Right lobe of liver (tissue), 6 donors: ENCODE results near the gene ZBTB24. TPM values are rescaled to one million over a fixed set of nuclear protein-coding genes. Genes with fewer than 3 reads are reported as not detected.

Experiments
- ATAC-seq, 4 donors: fragments of 200-7000 bp; cut with Tn5 transposase; one replicate each; pipeline ENCODE4 v1.9.1; 2020; ENCODE audit warnings: mild to moderate bottlenecking in 4 of 4, moderate library complexity in 4 of 4
- DNase-seq, 3 donors: peaks; one replicate each; pipeline ENCODE4 v3.0.0-alpha.2; 2020
- H3K27ac ChIP-seq, 3 donors: fragments of 200-600 bp; one replicate each; pipeline ENCODE4 v1.8.0; 2022
- H3K27me3 ChIP-seq, 2 donors: fragments of 200-600 bp; one replicate each; pipeline ENCODE4 v1.8.0; 2022
- H3K36me3 ChIP-seq, 4 donors: fragments of 200-600 bp; sonication (generic) in 1 of 4; one replicate each; pipeline versions ENCODE4 v1.5.1 to v1.8.0; 2017 to 2022; ENCODE audit warnings: control low read depth in 1 of 4
- H3K4me1 ChIP-seq, 4 donors: fragments of 200-600 bp; sonication (generic) in 1 of 4; one replicate each; pipeline versions ENCODE4 v1.5.1 to v1.8.0; 2017 to 2022; ENCODE audit warnings: control low read depth in 1 of 4
- H3K4me3 ChIP-seq, 3 donors: fragments of 200-600 bp; one replicate each; pipeline ENCODE4 v1.8.0; 2022
- H3K9me3 ChIP-seq, 4 donors: fragments of 200-600 bp; sonication (generic) in 1 of 4; one replicate each; pipeline versions ENCODE4 v1.5.1 to v1.8.0; 2017 to 2022; ENCODE audit warnings: control low read depth in 1 of 4
- POLR2A ChIP-seq: fragments of 450-650 bp; IDR thresholded peaks from one replicate; pipeline ENCODE4 v1.6.1; 2017; ENCODE audit warnings: antibody characterized with exemption, mild to moderate bottlenecking
- WGBS: methylation state at CpG from one replicate; pipeline ENCODE4 v1.1.6; 2018; ENCODE audit warnings: low coverage, low lambda C conversion rate; ENCODE audit not compliant: insufficient coverage; ENCODE audit errors: missing lambda C conversion rate; 5-methylcytosine and 5-hydroxymethylcytosine counted together
- intact Hi-C, 2 donors: fragments of 100-400 bp; cut with DNase I; formaldehyde crosslinking; loops; one replicate each; pipeline versions ENCODE4 v1.11.2 to v1.14.1; 2022
- total RNA-seq, 6 experiments: library from RNA; depleted of rRNA in 2 of 6; stranded (reverse); fragments of >200 nt in 2 of 6; fragmentation: NEBNext Ultra II Directional in 3 of 6; extraction: Animal tissue kit (Norgen Biotek cat#: 25700) in 3 of 6; gene quantifications; one replicate each; pipeline versions ENCODE4 v1.1.0 to v1.2.4, GENCODE V29; 2016 to 2023
- TF ChIP-seq, protein P1 (sequence below), 4 donors: fragments of 200-600 bp in 3 of 4; fragments of 450-650 bp in 1 of 4; IDR thresholded peaks; one replicate each; pipeline versions ENCODE4 v1.5.1 to v1.8.0; 2016 to 2022; ENCODE audit warnings: antibody characterized with exemption in 4 of 4, mild to moderate bottlenecking in 2 of 4
- donor health status: DM: no; HTN: yes; CAD: no.
- donor health status: DM: no; HTN: no; CAD: no.
- donor health status: DM: no; HTN: no; CAD: no.
- donor health status: DM: no; HTN: yes; CAD: no.
- donor health status: DM: no; HTN: yes; CAD: no.

ZBTB24 gene
- total RNA-seq, 6 experiments from 2014 or later: 2.4 to 3.6 (median 2.7) TPM

DNA sequence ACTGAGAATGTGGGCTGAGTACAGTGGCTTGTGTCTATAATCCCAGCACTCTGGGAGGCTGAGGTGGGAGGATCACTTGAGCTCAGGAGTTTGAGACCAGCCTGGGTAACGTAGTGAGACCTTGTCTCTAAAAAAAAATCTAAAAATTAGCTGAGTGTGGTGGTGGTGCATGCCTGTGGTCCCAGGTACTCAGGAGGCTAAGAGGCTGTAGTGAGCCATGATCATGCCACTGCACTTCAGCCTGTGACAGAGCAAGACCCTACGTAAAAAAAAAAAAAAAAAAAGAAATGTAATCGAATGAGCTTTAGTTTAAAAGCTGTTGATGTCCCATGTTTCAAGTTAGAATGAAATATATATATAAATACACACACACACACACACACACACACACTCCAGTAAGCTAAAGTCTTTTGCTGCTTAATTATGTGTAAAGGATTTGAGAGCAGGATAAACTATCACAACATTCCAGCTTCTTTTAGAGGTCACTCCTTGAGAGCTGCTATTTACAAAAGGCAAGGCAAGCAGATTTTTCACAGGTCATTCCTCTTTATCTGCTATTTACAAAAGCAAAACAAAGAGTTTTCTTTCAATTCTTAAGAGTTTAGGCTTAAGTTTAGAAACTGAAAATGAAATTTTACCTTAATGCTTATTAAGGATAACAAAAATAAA is 22.7 kb downstream of the ZBTB24 start:
- Histone ChIP-seq H3K4me1 (peaks cover 0 to 12% (median 3%) of the 10 kb centered on the region in 4 donors), H3K9me3 (no peaks in the 10 kb centered on the region), H3K27ac (no peak overlapping the region), H3K27me3 (peaks cover 0 to 4% of the 10 kb centered on the region in 2 donors), H3K4me3 (no peak overlapping the region), H3K36me3 (peaks cover 0 to 10% (median 2%) of the 10 kb centered on the region in 4 donors)
- WGBS: 88% methylated on average over 2 of the region's 3 CpGs
- peak in 1 of 3 donors; percentile 8 for DNase-seq
- no peak for ATAC-seq
- TF ChIP-seq, protein P1, sequence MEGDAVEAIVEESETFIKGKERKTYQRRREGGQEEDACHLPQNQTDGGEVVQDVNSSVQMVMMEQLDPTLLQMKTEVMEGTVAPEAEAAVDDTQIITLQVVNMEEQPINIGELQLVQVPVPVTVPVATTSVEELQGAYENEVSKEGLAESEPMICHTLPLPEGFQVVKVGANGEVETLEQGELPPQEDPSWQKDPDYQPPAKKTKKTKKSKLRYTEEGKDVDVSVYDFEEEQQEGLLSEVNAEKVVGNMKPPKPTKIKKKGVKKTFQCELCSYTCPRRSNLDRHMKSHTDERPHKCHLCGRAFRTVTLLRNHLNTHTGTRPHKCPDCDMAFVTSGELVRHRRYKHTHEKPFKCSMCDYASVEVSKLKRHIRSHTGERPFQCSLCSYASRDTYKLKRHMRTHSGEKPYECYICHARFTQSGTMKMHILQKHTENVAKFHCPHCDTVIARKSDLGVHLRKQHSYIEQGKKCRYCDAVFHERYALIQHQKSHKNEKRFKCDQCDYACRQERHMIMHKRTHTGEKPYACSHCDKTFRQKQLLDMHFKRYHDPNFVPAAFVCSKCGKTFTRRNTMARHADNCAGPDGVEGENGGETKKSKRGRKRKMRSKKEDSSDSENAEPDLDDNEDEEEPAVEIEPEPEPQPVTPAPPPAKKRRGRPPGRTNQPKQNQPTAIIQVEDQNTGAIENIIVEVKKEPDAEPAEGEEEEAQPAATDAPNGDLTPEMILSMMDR (IDR thresholded peaks at IDR 0.05): no peak
- TF ChIP-seq POLR2A: no peak
- intact Hi-C loops: no loop called here

DNA sequence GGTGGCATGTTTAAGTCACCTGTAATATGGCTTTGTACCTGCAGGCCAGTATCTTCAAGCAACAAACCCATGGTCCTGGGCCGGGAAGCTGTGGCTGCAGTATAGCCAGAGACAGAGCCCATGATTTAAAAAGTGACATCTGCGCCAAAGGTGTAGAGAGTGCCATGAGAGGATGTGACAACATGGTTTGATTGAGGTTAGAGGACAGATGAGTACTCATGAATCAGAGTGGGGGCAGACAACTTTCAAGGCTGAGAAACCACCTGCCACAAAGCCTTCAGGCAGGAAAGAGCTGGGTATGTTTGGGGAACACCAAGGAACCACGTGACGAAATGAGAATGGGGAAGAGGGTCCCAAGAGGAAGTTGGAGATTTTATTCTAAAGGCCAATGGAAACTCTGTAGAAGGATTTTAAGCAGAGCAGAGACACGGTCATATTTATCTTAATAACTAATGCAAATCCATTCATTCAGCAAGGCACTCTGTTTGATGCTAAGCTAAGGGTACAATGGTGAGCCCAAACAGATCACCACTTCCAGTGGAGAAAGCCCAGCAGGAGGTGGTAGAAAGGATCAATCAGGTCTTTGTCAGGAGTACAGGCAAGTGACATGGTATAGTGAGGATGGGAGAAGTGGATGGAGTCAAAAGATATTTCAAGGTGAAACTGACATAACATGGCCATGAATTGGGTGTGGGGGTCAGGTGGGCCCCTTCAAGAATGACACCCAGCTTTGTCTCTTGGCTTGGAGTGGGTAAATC is 24.1 kb downstream of the ZBTB24 start:
- no peak overlapping the region for H3K27ac ChIP-seq
- no peak for DNase-seq
- H3K27me3 ChIP-seq: peaks cover 0 to 4% of the 10 kb centered on the region in 2 donors
- H3K4me3 ChIP-seq: no peak overlapping the region
- H3K4me1 ChIP-seq: peaks cover 0 to 12% (median 3%) of the 10 kb centered on the region in 4 donors
- no peaks in the 10 kb centered on the region for H3K36me3 ChIP-seq
- ATAC-seq: peak in 2 of 4 donors; percentile 5 to 12
- H3K9me3 ChIP-seq: no peaks in the 10 kb centered on the region
- no peak for TF ChIP-seq POLR2A
- TF ChIP-seq, protein P1 (IDR thresholded peaks at IDR 0.05): no peak
- intact Hi-C loops: no loop called here
- 44% methylated on average over 5 of the region's 5 CpGs for whole genome bisulfite sequencing

DNA sequence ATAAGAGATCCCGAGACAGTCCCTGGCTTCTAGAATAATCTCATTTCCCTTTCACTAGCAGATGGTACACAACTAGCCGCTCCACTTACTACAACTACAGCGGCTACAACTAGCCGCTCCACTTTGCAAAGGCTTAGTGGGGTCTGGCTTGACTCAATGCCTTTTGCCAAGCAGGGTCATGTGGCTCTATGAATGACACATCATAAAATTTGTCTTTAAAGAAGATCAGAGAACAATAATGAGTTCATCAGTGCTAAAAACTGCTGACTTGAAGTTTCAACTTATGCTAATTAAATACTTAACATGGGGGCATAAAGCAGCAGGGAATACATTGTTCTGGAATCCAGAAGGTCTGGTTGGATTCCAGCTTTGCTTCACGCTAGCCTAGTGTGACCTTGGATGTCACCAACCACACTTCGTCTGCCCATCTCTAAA is 25.4 kb downstream of the ZBTB24 start:
- H3K9me3 ChIP-seq: no peaks in the 10 kb centered on the region
- 92% methylated on average over 6 of the region's 6 CpGs for whole genome bisulfite sequencing
- intact Hi-C loops: no loop called here
- H3K4me1 ChIP-seq: peaks cover 0 to 12% (median 3%) of the 10 kb centered on the region in 4 donors
- H3K36me3 ChIP-seq: no peaks in the 10 kb centered on the region
- no peak for ATAC-seq
- peaks cover 0 to 4% of the 10 kb centered on the region in 2 donors for H3K27me3 ChIP-seq
- DNase-seq: no peak
- TF ChIP-seq, protein P1 (IDR thresholded peaks at IDR 0.05): no peak
- no peak for TF ChIP-seq POLR2A
- H3K27ac ChIP-seq: no peak overlapping the region
- H3K4me3 ChIP-seq: no peak overlapping the region

DNA sequence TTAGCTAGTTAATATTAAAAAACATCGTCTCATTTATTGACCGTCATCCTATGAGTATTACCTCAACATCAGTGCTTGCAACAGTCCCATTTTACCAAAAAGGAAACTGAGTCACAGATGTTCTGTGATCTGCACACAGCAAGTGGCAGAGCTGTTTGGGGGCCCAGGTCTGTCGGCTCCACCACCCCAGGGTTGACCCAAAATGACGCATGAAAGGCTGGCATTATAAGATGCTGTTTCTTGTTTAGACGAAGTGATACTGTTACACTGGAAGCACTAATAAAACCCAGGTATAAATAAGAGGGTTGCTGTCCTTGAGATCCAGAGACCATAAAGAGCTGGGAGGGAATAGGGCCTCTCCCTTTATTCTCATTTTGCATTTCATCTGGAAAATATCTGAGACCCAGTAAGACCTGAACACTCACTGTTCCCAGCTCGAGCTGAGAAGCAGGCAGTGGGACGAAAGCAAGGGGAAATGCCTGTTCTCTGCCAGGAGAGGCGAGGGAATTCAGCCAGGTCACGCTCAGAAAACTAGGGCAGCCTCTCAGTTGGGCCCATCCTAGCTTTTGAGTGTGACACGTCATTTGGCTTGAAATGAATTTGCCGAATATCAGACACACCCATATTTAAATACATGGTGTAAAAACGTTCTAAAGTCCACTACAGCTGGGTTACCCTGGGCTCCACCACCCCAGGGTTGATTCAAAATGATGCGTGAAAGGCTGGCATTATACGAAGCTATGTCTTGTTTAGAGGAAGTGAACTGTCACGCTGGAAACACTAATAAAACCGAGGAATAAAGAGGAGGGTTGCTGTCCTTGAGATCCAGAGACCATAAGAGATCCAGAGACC is 26.1 kb downstream of the ZBTB24 start:
- Histone ChIP-seq H3K4me1 (peaks cover 0 to 12% (median 3%) of the 10 kb centered on the region in 4 donors), H3K27me3 (peaks cover 0 to 4% of the 10 kb centered on the region in 2 donors), H3K9me3 (no peaks in the 10 kb centered on the region), H3K4me3 (no peak overlapping the region), H3K27ac (no peak overlapping the region), H3K36me3 (no peaks in the 10 kb centered on the region)
- peak in 2 of 4 donors; percentile 58 to 62 for ATAC-seq
- DNase-seq: peak in 1 of 3 donors; percentile 81
- WGBS: 45% methylated on average over 15 of the region's 16 CpGs
- TF ChIP-seq, protein P1 (IDR thresholded peaks at IDR 0.05): no peak
- TF ChIP-seq POLR2A: no peak
- intact Hi-C loops: no loop called here
